NK-92 (cell line): ENCODE measurements around the gene LLPH.
"Not testable (repeated sequence)": the region's sequence is repeated elsewhere in the genome, so short reads cannot be mapped to it uniquely, and the experiment has no call there.

ENCODE experiments used
- DNase-seq: peaks from one replicate; lab custom pipeline; 2025; ENCODE audit not compliant: unreplicated experiment; lab: John Stamatoyannopoulos, UW

The LLPH gene

DNA sequence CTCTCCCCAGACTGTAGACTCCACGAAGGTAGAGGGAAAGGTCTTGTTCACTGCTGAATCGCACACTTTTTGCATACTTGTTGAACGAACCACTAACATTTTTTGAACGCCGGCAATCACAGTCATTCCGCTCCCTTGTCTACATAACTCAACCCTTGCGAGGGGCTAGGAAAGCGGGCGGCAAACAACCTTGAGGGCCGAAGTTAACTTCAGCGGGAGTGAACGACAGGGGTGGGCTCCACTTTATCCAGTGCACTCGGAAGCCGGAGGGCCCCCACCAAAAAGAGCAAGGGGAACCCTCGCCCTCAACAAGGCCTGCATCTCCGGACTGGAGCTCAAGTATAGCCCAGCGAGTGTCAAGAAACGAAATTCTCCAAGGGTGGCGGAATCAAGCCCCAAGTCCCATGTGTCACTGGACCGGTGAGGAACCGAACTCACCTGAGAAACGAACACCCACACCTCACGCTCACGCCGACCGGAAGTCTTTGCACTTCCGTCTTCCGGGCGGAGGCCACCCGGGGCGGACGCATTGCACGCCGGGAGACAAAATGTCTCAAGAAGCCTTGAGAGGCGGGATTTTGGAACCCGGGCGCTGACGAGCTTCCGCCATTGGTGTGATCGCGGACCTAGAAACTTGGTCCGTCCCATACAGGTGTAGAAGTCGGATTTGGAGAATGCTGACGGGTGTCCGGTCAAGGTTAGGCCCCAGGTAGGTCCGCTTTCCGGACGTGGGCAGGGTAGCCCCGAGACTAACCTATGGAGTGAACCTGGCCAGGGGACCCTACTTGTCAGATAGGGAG lies at the start of gene LLPH:
Gene LLPH, minus strand, starts transcription at position 484 of the 800 bp plus-strand sequence. CDS start 1,644 bp downstream, outside the sequence.
- peak; percentile 9 for DNase-seq

GRCh38 chr12:66176105-66176900 lies 45.8 kb upstream of the LLPH start:
- DNase-seq, result no peak

DNA sequence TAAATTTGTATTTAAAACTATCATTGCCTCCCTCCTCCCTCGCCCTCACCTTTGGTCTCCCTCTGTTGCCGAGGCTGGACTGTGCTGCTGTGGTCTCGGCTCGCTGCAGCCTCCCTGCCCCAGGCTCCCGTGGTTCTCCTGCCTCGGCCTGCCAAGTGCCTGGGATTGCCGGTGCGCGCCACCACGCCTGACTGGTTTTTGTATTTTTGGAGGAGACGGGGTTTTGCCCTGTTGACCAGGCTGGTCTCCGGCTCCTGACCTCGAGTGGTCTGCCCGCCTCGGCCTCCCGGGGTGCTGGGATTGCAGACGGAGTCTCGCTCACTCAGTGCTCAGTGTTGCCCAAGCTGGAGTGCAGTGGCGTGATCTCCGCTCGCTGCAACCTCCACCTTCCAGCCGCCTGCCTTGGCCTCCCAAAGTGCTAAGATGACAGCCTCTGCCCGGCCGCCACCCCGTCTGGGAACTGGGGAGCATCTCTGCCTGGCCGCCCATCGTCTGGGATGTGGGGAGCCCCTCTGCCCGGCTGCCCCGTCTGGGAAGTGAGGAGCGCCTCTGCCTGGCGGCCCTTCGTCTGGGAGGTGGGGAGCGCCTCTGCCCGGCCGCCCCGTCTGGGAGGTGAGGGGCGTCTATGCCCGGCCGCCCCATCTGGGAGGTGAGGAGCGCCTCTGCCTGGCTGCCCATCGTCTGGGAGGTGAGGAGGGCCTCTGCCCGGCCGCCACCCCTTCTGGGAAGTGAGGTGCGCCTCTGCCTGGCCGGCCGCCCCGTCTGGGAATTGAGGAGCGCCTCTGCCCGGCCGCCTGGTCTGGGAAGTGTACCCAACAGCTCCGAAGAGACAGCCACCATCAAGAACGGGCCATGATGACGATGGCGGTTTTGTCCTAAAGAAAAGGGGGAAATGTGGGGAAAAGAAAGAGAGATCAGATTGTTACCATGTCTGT lies 44.1 kb upstream of the LLPH start:
- DNase-seq, result not testable (repeated sequence)

- DNase-seq, result no peak
These were observed 40.1 kb upstream of the LLPH start for GRCh38 chr12:66170606-66171005.

DNA sequence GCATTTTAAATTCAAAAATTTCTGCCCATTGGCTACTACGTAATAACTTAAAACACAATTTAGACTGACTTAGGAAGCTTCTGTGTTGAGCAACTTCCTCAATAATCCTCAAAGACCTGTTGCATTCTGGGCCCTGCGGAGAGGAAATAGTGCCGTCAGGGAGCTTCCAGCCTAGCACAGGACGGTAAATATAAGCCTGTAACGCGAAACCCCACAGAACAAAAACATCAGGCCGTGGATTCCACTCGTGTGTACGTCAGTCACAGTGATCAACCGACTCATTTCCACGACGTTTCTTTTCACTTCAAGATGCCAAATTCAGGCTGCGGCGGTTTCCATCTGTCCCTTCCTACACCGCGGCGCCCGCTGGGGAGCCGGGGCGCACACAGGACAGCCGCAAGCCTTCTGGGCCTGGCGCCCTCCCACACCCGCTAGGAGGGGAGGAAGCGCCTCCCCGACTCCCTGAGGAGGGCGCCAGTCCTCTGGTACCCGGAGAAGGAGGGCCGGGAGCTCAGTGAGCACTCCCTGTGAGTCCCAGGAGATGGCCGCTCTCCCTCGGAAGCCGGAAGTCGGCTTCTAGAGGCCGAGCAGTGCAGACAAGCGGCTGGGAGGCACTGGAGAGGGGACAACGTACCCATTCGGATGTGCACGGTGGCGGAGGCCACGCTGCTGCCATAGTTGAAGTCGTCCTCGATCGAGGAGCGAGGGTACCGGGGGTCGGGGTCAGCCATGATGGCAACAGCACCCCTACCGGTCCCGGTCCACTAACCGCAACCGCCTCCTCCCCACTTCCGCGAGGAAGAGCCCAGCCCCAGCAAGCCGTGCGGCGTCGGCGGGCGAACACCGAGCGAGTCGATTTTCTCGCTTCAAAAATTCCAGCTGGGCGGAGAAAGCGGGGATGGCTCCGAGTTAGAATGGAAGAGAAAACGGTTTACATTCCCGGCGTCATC lies 38.9 kb upstream of the LLPH start, which contains the start of gene TMBIM4:
Gene TMBIM4, minus strand, starts transcription at position 776 of the 950 bp plus-strand sequence. Its CDS starts 45 bp downstream, at position 731.
- DNase-seq, result peak; percentile 6

GRCh38 chr12:66168410-66168809 lies 37.9 kb upstream of the LLPH start:
- no peak for DNase-seq

DNA sequence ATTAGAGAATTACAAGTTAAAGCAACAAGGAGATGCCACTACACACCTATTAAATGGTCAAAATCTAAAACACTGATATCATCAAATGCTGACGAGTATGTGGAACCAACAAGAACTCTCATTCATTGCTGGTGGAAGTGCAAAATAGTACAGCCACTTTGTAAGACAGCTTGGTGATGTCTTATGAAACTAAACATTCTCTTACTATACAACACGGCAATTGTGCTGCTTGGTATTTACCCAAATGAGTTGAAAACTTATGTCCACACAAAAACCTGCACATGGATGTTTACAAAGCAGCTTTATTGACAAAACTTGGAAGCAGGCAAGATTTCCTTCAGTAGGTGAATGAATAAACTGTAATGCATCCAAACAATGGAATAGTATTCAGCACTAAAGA lies 36.0 kb upstream of the LLPH start:
- DNase-seq, result no peak

- DNase-seq, result no peak
These were observed 34.6 kb upstream of the LLPH start for GRCh38 chr12:66165141-66165540.

- no peak for DNase-seq
These were observed 33.8 kb upstream of the LLPH start for GRCh38 chr12:66164349-66164821.

GRCh38 chr12:66163289-66163688 lies 32.7 kb upstream of the LLPH start:
- DNase-seq, result no peak

DNA sequence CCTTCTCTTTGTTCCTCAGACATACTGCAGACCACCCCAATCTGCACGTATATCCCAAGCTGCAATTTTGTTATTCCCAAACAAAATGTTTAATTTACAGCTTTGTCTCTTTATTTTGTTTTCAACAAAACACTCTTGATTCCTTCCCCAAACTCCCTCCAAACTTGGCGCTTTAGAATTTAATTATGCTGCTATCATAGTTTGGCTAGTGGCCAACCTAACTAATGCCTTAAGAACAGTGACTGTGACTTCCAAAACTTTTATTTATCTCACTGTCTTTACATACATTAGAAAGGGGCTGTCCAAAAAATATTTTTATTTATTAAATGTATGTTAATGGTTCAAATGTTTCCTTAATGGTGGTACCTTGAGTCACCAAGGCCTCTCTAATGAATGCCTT lies 32.2 kb upstream of the LLPH start:
- DNase-seq, result no peak

DNA sequence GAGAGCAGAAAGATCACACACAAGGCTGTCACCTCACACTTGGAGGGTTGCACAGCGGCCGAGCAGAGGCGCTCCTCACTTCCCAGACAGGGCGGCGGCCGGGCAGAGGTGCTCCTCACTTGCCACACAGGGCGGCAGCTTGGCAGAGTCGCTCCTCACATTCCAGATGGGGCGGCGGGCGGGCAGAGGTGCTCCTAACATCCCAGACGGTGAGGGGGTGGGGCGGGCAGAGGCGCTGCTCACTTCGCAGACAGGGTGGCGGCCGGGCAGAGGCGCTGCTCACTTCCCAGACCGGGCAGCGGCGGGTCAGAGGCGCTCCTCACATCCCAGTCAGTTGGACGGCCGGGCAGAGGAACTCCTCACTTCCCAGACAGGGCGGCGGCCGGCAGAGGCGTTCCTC lies 30.2 kb upstream of the LLPH start:
- DNase-seq, result no peak

- DNase-seq, result no peak
These were observed 28.6 kb upstream of the LLPH start for GRCh38 chr12:66159123-66159522.

GRCh38 chr12:66156654-66157053 lies 26.1 kb upstream of the LLPH start:
- no peak for DNase-seq

GRCh38 chr12:66154776-66155175 lies 24.2 kb upstream of the LLPH start:
- DNase-seq, result no peak

DNA sequence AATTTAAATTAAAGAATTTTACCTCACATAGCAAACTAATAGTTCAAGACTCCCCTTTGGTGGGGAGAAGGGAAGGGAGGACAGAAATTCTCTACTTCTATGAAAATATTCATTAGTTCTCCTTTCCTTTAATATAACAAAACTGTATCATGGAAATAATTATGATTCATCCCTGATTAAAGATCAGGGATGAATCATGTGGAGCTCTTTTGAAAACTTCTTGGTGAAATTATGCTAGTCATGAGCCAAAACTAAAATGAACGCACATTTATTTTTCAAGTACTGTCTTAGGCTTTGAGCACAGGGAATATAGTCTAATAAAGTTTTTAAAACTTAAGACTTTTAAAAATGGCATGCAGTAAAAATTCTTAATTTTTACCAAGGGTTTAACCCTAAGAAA lies 22.2 kb upstream of the LLPH start:
- DNase-seq, result no peak

DNA sequence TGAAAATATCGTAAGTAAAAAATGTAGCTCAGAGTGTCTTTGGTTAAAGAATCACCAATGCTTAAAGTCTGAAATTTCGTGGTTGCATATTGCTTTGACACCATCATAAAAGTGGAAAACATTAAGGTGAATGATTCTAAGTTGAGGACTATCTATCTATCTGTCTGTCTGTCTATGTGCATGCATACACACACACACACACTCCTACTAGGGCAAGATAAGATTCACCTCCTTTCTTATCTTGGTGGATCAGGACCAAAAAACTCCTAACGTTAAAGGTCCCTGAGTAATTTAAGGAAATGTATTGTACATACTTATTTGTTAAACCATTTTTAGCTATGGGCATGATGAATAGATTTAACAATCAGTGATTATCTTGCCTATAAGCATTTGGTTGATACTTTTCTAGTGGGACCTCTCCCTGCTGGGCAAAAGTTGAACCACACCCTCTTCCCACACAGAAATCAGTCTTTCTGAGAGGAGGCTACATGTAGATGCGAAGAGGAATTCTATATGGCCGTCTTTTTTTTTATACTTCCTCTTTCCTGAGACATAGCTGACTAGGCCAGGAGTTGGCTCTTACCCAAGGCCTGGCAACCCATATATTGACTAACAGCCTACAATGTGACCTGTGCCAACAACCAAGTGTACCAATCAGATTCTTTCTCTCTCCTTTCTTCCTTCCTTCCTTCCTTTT lies 19.3 kb upstream of the LLPH start:
- DNase-seq, result no peak

DNA sequence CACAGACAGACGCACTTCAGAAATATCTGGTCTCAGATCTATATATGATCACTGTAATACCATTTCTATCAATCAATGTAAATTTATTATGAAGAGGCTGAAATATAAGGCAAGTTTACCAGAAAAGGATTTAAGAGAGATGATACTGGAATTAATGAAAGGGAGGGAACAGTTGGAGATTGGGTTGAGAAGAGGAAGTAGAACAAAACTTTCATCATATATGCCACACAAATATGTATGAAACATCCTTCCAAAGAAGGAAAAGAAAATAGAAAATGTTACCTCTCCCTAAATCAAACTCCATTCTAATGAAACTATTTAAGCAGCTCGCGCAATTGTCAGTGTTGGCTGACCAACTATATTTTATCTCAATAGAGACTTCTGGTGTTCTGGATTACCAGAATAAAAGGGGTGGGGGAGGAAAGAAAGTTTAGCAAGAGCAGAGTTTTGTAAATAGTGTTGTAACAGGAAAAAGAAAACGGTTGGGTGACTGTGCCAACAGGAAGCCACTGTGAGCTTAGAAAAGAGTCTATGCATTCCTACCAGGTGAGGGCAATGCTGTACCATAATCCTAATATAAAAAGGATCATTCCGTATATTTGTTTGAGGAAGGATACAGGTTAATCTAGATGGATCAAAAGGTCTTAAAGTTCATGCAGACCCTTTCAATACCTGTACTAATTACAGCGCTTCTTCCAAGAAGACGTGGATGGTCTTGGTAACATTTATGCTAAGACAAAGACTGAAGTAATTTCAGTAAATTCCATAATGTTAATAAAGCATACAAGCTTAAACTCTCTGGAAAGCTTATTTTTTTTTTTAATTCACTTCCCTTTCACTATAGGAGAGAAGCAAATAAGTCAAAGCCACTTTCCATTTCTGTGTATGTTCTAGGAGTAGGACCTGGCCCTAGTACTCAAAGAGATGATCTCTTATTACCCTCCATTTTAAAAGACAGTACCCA lies 14.5 kb upstream of the LLPH start:
- no peak for DNase-seq
